H9 (cell line): Measurements from ENCODE around the gene AGMO. TPM values are rescaled to one million over a fixed set of nuclear protein-coding genes. Genes with fewer than 3 reads are reported as not detected.

ENCODE experiments used
- DNase-seq: peaks from one replicate; pipeline ENCODE4 v3.0.0-alpha.2; 2017
- H2AFZ ChIP-seq: one replicate; pipeline ENCODE4 v1.6.1; 2013; ENCODE audit warnings: mild to moderate bottlenecking, low read length, control low read depth, moderate library complexity
- H2AK5ac ChIP-seq: 2 replicates; pipeline ENCODE4 v1.6.1; 2013; ENCODE audit warnings: low read length, control low read depth, mixed read lengths; ENCODE audit not compliant: insufficient read length
- H2BK120ac ChIP-seq: one replicate; pipeline ENCODE4 v1.6.1; 2013; ENCODE audit warnings: low read depth, mild to moderate bottlenecking, low read length, control low read depth, inconsistent platforms; ENCODE audit not compliant: poor library complexity, severe bottlenecking
- H2BK12ac ChIP-seq: 2 replicates; pipeline ENCODE4 v1.6.1; 2013; ENCODE audit warnings: low read length, control low read depth, mixed read lengths, low read depth; ENCODE audit not compliant: insufficient read length
- H2BK15ac ChIP-seq: 2 replicates; pipeline ENCODE4 v1.6.1; 2013; ENCODE audit warnings: low read depth, low read length, control low read depth
- H2BK20ac ChIP-seq: one replicate; pipeline ENCODE4 v1.6.1; 2013; ENCODE audit warnings: low read depth, mild to moderate bottlenecking, low read length, control low read depth, inconsistent platforms; ENCODE audit not compliant: poor library complexity, severe bottlenecking
- H2BK5ac ChIP-seq: 2 replicates; pipeline ENCODE4 v1.6.1; 2013; ENCODE audit warnings: low read length, control low read depth, mixed read lengths; ENCODE audit not compliant: insufficient read length
- H3K14ac ChIP-seq: 2 replicates; pipeline ENCODE4 v1.6.1; 2013; ENCODE audit warnings: low read length, control low read depth; ENCODE audit not compliant: insufficient read depth
- H3K18ac ChIP-seq: 2 replicates; pipeline ENCODE4 v1.6.1; 2013; ENCODE audit warnings: low read depth, mild to moderate bottlenecking, mixed read lengths, low read length, control low read depth; ENCODE audit not compliant: insufficient read length
- H3K23ac ChIP-seq: 2 replicates; pipeline ENCODE4 v1.6.1; 2013; ENCODE audit warnings: low read length, control low read depth, mixed read lengths, low read depth; ENCODE audit not compliant: insufficient read length
- H3K23me2 ChIP-seq: 2 replicates; pipeline ENCODE4 v1.6.1; 2013; ENCODE audit warnings: low read depth, mild to moderate bottlenecking, mixed read lengths, low read length, control low read depth; ENCODE audit not compliant: insufficient read length, poor library complexity, severe bottlenecking
- H3K27ac ChIP-seq: 2 replicates; pipeline ENCODE4 v1.5.1; 2013; ENCODE audit warnings: low read length, control low read depth, mixed read lengths, low read depth; ENCODE audit not compliant: insufficient read length
- H3K27me3 ChIP-seq: 2 replicates; pipeline ENCODE4 v1.6.1; 2013; ENCODE audit warnings: low read length, control low read depth, inconsistent platforms; ENCODE audit not compliant: insufficient read depth
- H3K4ac ChIP-seq: 2 replicates; pipeline ENCODE4 v1.6.1; 2013; ENCODE audit warnings: low read depth, mild to moderate bottlenecking, control low read depth, inconsistent platforms, low read length, moderate library complexity
- H3K4me1 ChIP-seq: 2 replicates; pipeline ENCODE4 v1.6.1; 2013; ENCODE audit warnings: low read length, control low read depth, inconsistent platforms; ENCODE audit not compliant: insufficient read depth
- H3K4me2 ChIP-seq: 2 replicates; pipeline ENCODE4 v1.6.1; 2013; ENCODE audit warnings: low read length, control low read depth, mixed read lengths; ENCODE audit not compliant: insufficient read length, insufficient read depth
- H3K56ac ChIP-seq: 2 replicates; pipeline ENCODE4 v1.6.1; 2013; ENCODE audit warnings: low read depth, mild to moderate bottlenecking, mixed read lengths, low read length, control low read depth; ENCODE audit not compliant: insufficient read length
- H3K79me1 ChIP-seq: 2 replicates; pipeline ENCODE4 v1.6.1; 2013; ENCODE audit warnings: low read depth, mild to moderate bottlenecking, moderate library complexity, low read length, control low read depth, inconsistent platforms; ENCODE audit not compliant: insufficient read depth, poor library complexity, severe bottlenecking
- H3K79me2 ChIP-seq: 2 replicates; pipeline ENCODE4 v1.6.1; 2013; ENCODE audit warnings: low read length, control low read depth, inconsistent platforms; ENCODE audit not compliant: insufficient read depth
- H3K9ac ChIP-seq: 2 replicates; pipeline ENCODE4 v1.6.1; 2013; ENCODE audit warnings: low read length, control low read depth, mixed read lengths; ENCODE audit not compliant: insufficient read length; ENCODE audit errors: extremely low read depth
- H3K9me3 ChIP-seq: one replicate; pipeline ENCODE4 v1.6.1; 2013; ENCODE audit warnings: low read depth, low read length, inconsistent platforms; ENCODE audit not compliant: control insufficient read depth
- H3T11ph ChIP-seq: one replicate; pipeline ENCODE4 v1.6.1; 2013; ENCODE audit warnings: mild to moderate bottlenecking, low read length, control low read depth, inconsistent platforms
- H4K20me1 ChIP-seq: one replicate; pipeline ENCODE4 v1.6.1; 2013; ENCODE audit not compliant: control insufficient read depth, insufficient read length, insufficient read depth
- H4K5ac ChIP-seq: 2 replicates; pipeline ENCODE4 v1.6.1; 2013; ENCODE audit warnings: low read depth, mild to moderate bottlenecking, mixed read lengths, low read length, control low read depth; ENCODE audit not compliant: insufficient read length
- H4K8ac ChIP-seq: replicated peaks from 2 replicates; pipeline ENCODE4 v1.6.1; 2013; ENCODE audit warnings: low read length, control low read depth, mixed read lengths, low read depth; ENCODE audit not compliant: insufficient read length
- H4K91ac ChIP-seq: 2 replicates; pipeline ENCODE4 v1.6.1; 2013; ENCODE audit warnings: low read depth, mild to moderate bottlenecking, moderate library complexity, mixed read lengths, low read length, control low read depth; ENCODE audit not compliant: insufficient read length
- H3K27ac Mint-ChIP-seq, 3 experiments: 2 replicates in 2 of 3; 3 replicates in 1 of 3; pipeline ENCODE4 v1.8.0; 2020 to 2021; ENCODE audit warnings: mixed read lengths in 3 of 3, mild to moderate bottlenecking in 1 of 3, moderate library complexity in 1 of 3
- H3K27me3 Mint-ChIP-seq: 2 replicates; pipeline ENCODE4 v1.8.0; 2021; ENCODE audit warnings: low read depth, mild to moderate bottlenecking, moderate library complexity, mixed read lengths
- H3K36me3 Mint-ChIP-seq, 3 experiments: 2 replicates in 2 of 3; 3 replicates in 1 of 3; pipeline ENCODE4 v1.8.0; 2020 to 2021; ENCODE audit warnings: low read depth in 3 of 3, mixed read lengths in 3 of 3; ENCODE audit not compliant: insufficient read depth in 1 of 3
- H3K4me1 Mint-ChIP-seq, 2 experiments: 2 replicates each; pipeline ENCODE4 v1.8.0; 2020; ENCODE audit warnings: mixed read lengths in 2 of 2
- H3K4me3 Mint-ChIP-seq, 2 experiments: 2 replicates in 1 of 2; 3 replicates in 1 of 2; pipeline ENCODE4 v1.8.0; 2020 to 2021; ENCODE audit warnings: mild to moderate bottlenecking in 2 of 2, mixed read lengths in 2 of 2, moderate library complexity in 1 of 2
- H3K9me3 Mint-ChIP-seq, 2 experiments: 2 replicates in 1 of 2; 3 replicates in 1 of 2; pipeline ENCODE4 v1.8.0; 2020; ENCODE audit warnings: mild to moderate bottlenecking in 2 of 2, mixed read lengths in 2 of 2, moderate library complexity in 1 of 2
- WGBS: extraction: QIAGEN DNeasy Blood & Tissue Kit; methylation state at CpG from one replicate; pipeline ENCODE4 v1.1.7; 2013; ENCODE audit warnings: missing lambda C conversion rate, low lambda C conversion rate, mixed read lengths; ENCODE audit not compliant: insufficient read length; ENCODE audit errors: extremely low coverage; 5-methylcytosine and 5-hydroxymethylcytosine counted together
- total RNA-seq: library from RNA; stranded (reverse); gene quantifications from 2 replicates; pipeline ENCODE4 v1.2.1, GENCODE V29; 2021
- TF ChIP-seq, protein P1 (sequence below): fragments of 200-600 bp; sonication (generic); conservative IDR thresholded peaks from 3 replicates; pipeline ENCODE4 v1.8.0; 2021; ENCODE audit warnings: antibody characterized with exemption, mild to moderate bottlenecking

Gene AGMO
- total RNA-seq, 1 experiment from 2014 or later, result 0.70 TPM

DNA sequence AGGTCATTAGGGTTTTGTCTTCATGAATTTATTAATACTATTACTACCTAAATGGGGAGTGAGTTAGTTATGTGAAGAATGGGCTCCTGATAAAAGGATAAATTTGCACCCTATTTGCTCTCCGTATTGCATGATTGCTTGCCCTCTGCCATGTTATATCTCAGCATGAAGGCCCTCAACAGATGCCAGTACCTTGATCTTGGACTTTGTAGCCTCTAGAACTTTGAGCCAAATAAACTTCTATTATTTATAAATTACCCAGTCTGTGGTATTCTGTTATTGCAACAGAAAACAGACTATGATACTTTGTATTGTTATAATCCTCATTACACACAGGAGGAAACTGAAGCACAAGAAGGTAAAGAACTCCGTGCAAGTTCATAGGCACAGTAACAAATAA, 150.8 kb downstream of the AGMO start:
- Histone ChIP-seq H2BK5ac (no peak overlapping the region), H3K4me2 (no peak overlapping the region), H3K23me2 (no peaks in the 10 kb centered on the region), H2BK20ac (no peak overlapping the region), H4K8ac (no peak overlapping the region), H2BK12ac (no peak overlapping the region), H3K9me3 (no peaks in the 10 kb centered on the region), H3K27ac (no peak overlapping the region), H3K18ac (no peak overlapping the region), H3K79me1 (no peaks in the 10 kb centered on the region), H4K91ac (no peak overlapping the region), H2BK15ac (no peak overlapping the region), H3K27me3 (no peaks in the 10 kb centered on the region), H3T11ph (no peak overlapping the region), H2AK5ac (no peak overlapping the region), H4K5ac (no peak overlapping the region), H3K9ac (no peak overlapping the region), H4K20me1 (no peaks in the 10 kb centered on the region), H3K79me2 (no peaks in the 10 kb centered on the region), H3K4ac (no peak overlapping the region), H2AFZ (no peak overlapping the region), H3K23ac (no peak overlapping the region), H2BK120ac (no peak overlapping the region), H3K4me1 (no peaks in the 10 kb centered on the region), H3K56ac (no peak overlapping the region), H3K14ac (no peak overlapping the region)
- Mint-ChIP-seq H3K4me1 (no peaks in the 10 kb centered on the region), H3K36me3 (peaks cover 0 to 12% (median 5%) of the 10 kb centered on the region in 3 experiments; a peak in 5 of 7 replicates), H3K4me3 (no peak overlapping the region), H3K27ac (no peak overlapping the region), H3K9me3 (peaks cover 8 to 9% of the 10 kb centered on the region in 2 experiments), H3K27me3 (no peaks in the 10 kb centered on the region)
- WGBS, result no CpG with 5 or more reads among the region's 2 CpGs
- DNase-seq, result no peak
- TF ChIP-seq, protein P1, sequence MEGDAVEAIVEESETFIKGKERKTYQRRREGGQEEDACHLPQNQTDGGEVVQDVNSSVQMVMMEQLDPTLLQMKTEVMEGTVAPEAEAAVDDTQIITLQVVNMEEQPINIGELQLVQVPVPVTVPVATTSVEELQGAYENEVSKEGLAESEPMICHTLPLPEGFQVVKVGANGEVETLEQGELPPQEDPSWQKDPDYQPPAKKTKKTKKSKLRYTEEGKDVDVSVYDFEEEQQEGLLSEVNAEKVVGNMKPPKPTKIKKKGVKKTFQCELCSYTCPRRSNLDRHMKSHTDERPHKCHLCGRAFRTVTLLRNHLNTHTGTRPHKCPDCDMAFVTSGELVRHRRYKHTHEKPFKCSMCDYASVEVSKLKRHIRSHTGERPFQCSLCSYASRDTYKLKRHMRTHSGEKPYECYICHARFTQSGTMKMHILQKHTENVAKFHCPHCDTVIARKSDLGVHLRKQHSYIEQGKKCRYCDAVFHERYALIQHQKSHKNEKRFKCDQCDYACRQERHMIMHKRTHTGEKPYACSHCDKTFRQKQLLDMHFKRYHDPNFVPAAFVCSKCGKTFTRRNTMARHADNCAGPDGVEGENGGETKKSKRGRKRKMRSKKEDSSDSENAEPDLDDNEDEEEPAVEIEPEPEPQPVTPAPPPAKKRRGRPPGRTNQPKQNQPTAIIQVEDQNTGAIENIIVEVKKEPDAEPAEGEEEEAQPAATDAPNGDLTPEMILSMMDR, result no peak
